Uterine smooth muscle cell (primary cell): Measurements from ENCODE around the gene NSRP1. TPM values are rescaled to one million over a fixed set of nuclear protein-coding genes. Genes with fewer than 3 reads are reported as not detected.

Experiments used
- total RNA-seq: library from RNA; depleted of rRNA; stranded (reverse); fragments of >200 nt; gene quantifications from 2 replicates; pipeline ENCODE4 v1.2.3, GENCODE V29; 2014

Gene NSRP1, protein sequence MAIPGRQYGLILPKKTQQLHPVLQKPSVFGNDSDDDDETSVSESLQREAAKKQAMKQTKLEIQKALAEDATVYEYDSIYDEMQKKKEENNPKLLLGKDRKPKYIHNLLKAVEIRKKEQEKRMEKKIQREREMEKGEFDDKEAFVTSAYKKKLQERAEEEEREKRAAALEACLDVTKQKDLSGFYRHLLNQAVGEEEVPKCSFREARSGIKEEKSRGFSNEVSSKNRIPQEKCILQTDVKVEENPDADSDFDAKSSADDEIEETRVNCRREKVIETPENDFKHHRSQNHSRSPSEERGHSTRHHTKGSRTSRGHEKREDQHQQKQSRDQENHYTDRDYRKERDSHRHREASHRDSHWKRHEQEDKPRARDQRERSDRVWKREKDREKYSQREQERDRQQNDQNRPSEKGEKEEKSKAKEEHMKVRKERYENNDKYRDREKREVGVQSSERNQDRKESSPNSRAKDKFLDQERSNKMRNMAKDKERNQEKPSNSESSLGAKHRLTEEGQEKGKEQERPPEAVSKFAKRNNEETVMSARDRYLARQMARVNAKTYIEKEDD
- 13.4 and 14.6 TPM in 2 replicates for total RNA-seq

DNA sequence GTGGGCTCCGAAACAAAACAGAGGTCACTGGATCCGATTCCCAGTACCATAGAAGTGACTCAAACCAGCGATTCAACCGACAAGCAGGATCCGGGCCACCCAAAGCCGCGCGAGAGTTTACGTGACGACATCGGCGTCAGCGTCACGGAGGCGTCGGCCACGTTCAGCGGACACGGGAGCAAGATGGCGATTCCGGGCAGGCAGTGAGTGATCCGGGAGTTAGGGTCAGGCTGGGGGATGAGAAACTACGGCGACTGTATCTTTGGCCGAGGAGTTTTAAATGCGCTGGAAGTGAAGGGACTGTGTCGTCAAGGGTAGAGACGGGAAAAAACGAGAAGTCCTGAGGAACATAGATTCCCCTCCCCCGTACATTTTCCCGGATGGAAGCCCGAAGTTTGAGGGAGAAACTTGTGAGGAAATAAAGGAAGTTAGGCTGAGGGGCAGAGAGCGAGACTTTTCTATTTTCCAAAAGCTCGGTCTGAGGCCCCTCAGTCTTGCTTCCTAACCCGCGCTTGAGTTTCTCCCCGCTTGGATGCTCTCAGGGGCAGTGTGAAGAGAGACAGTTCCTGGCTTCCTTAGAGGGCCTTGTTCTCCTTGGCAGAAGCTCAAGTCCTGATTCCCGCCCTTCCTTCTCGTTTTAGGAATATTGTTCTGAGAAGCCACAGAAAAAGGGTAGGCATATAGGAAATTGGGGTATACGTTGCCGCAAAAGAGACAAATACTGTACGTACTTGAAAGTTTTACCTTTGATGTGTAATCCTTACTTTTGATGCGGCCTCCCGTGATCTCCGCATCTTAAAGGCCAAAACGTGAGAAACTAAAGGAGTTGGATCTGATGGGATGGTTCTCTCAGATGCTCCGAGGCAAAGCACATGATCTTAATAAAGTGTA lies at the start of gene NSRP1:
Gene NSRP1, plus strand, starts transcription at position 156 of the 891 bp plus-strand sequence. Its CDS starts 28 bp downstream, at position 184.

DNA sequence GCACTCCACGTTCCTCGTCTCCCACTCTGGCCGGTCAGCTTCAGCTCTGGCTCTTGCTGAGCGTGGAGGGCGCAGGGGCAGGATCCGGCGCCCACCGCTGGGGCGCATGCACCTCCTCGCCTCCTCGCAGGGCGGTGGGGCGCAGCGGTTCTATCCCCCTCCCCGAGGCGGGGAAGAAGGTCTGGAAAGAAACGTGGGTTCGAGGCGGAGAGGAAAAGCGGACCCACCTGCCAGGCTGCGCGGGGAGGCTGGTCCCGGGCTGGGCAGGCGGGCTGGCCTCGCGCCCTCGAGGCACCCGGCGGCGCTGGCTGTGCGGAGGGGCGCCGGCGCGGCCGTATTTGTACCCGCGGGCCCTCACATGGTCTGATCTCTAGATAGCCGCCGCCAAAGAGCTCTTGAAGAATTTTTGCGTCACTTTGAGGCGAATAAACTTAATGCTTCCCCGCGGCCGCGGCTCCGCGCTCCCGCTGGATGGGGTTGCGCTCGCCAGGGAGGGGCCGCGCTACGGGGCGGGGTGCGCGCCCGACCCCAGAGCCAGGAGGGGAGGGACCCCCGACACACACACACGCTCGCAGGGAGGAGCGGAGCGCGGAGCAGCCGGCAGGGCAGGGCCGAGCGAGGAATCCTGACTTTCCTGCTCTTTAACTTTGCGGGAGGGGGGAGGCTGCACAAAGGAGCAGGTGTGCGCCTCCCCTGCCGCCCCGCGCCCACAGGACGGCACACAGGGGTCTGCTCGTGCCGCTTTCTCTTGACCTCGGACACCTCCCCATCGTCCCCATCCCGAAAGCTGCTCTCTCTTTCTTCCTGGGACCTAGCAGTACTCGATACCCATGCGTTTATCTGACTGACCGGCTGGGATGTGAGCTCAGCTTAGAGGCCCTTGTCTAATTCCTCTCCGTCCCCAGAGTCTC lies 119.0 kb downstream of the NSRP1 start, which contains the start of gene SLC6A4:
Gene SLC6A4, minus strand, starts transcription at position 312 of the 911 bp plus-strand sequence. CDS start 13,739 bp downstream, outside the sequence.

Other genes starting within 250 kb of the NSRP1 start
- gene SSH2, start 186.6 kb upstream of the NSRP1 start, total RNA-seq, result 5.7 and 7.4 TPM in 2 replicates
- 0.22 and 0.37 TPM in 2 replicates for gene EFCAB5, start 175.2 kb upstream of the NSRP1 start, total RNA-seq
- gene SLC6A4, start 118.9 kb downstream of the NSRP1 start, total RNA-seq, result 0.11 and 0.12 TPM in 2 replicates
- 30.8 and 31.5 TPM in 2 replicates for gene BLMH, start 175.1 kb downstream of the NSRP1 start, total RNA-seq
- gene TMIGD1, start 217.2 kb downstream of the NSRP1 start, total RNA-seq, result not detected in 2 replicates